ENCODE measurements around the gene STK26. TPM values are rescaled to one million over a fixed set of nuclear protein-coding genes. Genes with fewer than 3 reads are reported as not detected.

STK26 gene
- total and polyA plus RNA-seq, 2 of the 13 experiments (the other 11 are each of a cell fraction or from before 2014, with no cell fraction given): 16.9 to 47.9 TPM

- TF ChIP-seq RERE (CRISPR knock-in tag; IDR thresholded peaks at IDR 0.05; ENCODE audit: low read depth): no peak
- no peak for TF ChIP-seq ZNF44 (CRISPR knock-in tag; IDR thresholded peaks at IDR 0.05)
- TF ChIP-seq ZNF552 (CRISPR knock-in tag; IDR thresholded peaks at IDR 0.05; ENCODE audit: borderline replicate concordance): no peak; the same call in 1 of the 2 replicates
- TF ChIP-seq RFXANK (CRISPR knock-in tag; IDR thresholded peaks at IDR 0.05): no peak
- TF ChIP-seq SP4 (CRISPR knock-in tag; IDR thresholded peaks at IDR 0.05): 0 out of 2 replicates have a peak, but pooled peaks have one; percentile 47
- TF ChIP-seq HOXA7 (CRISPR knock-in tag; IDR thresholded peaks at IDR 0.05): no peak
- TF ChIP-seq HNRNPUL1 (IDR thresholded peaks at IDR 0.05; ENCODE audit: low read depth, low read length): no peak
- 0 out of 2 replicates have a peak, but pooled peaks have one; percentile 47 for TF ChIP-seq ZNF550 (CRISPR knock-in tag; IDR thresholded peaks at IDR 0.05; ENCODE audit: borderline replicate concordance)
- peak; percentile 21; the same call in 1 of the 2 replicates for TF ChIP-seq THAP11 (CRISPR knock-in tag; IDR thresholded peaks at IDR 0.05)
- no peak for TF ChIP-seq MTF1 (CRISPR knock-in tag; IDR thresholded peaks at IDR 0.05)
- TF ChIP-seq BORCS8-MEF2B (CRISPR knock-in tag; IDR thresholded peaks at IDR 0.05): no peak; the same call in 1 of the 2 replicates
- TF ChIP-seq ZNF512 (CRISPR knock-in tag; IDR thresholded peaks at IDR 0.05): no peak
- TF ChIP-seq RBAK (CRISPR knock-in tag; IDR thresholded peaks at IDR 0.05): no peak
- no peak; the same call in 1 of the 2 replicates for TF ChIP-seq ZSCAN9 (CRISPR knock-in tag; IDR thresholded peaks at IDR 0.05; ENCODE audit: borderline replicate concordance)
- TF ChIP-seq HMGA1 (CRISPR knock-in tag; conservative IDR thresholded peaks at IDR 0.05): no peak
- TF ChIP-seq ISL2 (CRISPR knock-in tag; IDR thresholded peaks at IDR 0.05): no peak
- no peak for TF ChIP-seq TBX3 (IDR thresholded peaks at IDR 0.05; ENCODE audit: borderline replicate concordance)
- no peak for TF ChIP-seq ARHGAP35 (CRISPR knock-in tag; IDR thresholded peaks at IDR 0.05; ENCODE audit: borderline replicate concordance)
- no peak for TF ChIP-seq YEATS2 (CRISPR knock-in tag; IDR thresholded peaks at IDR 0.05; ENCODE audit: borderline replicate concordance)
- TF ChIP-seq ZNF564 (CRISPR knock-in tag; IDR thresholded peaks at IDR 0.05): no peak
Observed at GRCh38 chrX:132022967-132023895, at the start of gene STK26 (continued).
